Activated T-helper 17 cell treated with anti-CD3 and anti-CD28 coated beads, Interleukin-2, amount 50 U/mL, for 72 hours (primary cell): Measurements from ENCODE around the gene NDUFA11. TPM values are rescaled to one million over a fixed set of nuclear protein-coding genes. Genes with fewer than 3 reads are reported as not detected.

Experiments used
- ATAC-seq: fragments of 150-1000 bp; cut with Tn5 transposase; replicated peaks from 2 replicates; pipeline ENCODE4 v1.10.0; 2021; ENCODE audit warnings: mild to moderate bottlenecking, moderate library complexity
- H3K27ac Mint-ChIP-seq: one replicate; pipeline ENCODE4 v1.8.0; 2022; ENCODE audit warnings: mixed read lengths
- H3K27me3 Mint-ChIP-seq: one replicate; pipeline ENCODE4 v1.8.0; 2022; ENCODE audit warnings: mixed read lengths
- H3K36me3 Mint-ChIP-seq: one replicate; pipeline ENCODE4 v1.8.0; 2022; ENCODE audit warnings: low read depth, mild to moderate bottlenecking, mixed read lengths
- H3K4me1 Mint-ChIP-seq: one replicate; pipeline ENCODE4 v1.8.0; 2022; ENCODE audit warnings: mixed read lengths
- H3K4me3 Mint-ChIP-seq: one replicate; pipeline ENCODE4 v1.8.0; 2022; ENCODE audit warnings: mild to moderate bottlenecking, mixed read lengths
- H3K9me3 Mint-ChIP-seq: one replicate; pipeline ENCODE4 v1.8.0; 2022; ENCODE audit warnings: mixed read lengths
- total RNA-seq, 2 donors: library from RNA; stranded (reverse); gene quantifications; one replicate each; pipeline ENCODE4 v1.2.3, GENCODE V29; 2022

Gene NDUFA11
- total RNA-seq, 2 donors from 2014 or later: 162 to 249 TPM

DNA sequence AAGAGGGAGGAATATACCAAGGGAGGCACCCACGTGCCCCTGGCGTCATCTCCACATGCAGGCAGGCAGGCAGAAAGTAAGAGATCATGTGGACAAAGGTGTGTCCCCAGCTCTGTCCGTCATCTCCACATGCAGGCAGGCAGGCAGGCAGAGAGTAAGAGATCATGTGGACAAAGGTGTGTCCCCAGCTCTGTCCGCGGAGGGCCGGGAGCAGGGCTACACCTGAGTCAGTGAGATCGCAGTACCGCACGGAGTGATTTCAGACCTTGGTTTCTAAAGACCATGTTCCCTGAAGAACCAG, 32.7 kb upstream of the NDUFA11 start:
- Mint-ChIP-seq H3K4me1 (no peaks in the 10 kb centered on the region), H3K4me3 (no peak overlapping the region), H3K27ac (no peak overlapping the region), H3K36me3 (peaks cover 88% of the 10 kb centered on the region), H3K27me3 (no peaks in the 10 kb centered on the region), H3K9me3 (no peaks in the 10 kb centered on the region)
- no peak for ATAC-seq

- no peak overlapping the region for H3K4me3 Mint-ChIP-seq
- no peak overlapping the region for H3K27ac Mint-ChIP-seq
- H3K9me3 Mint-ChIP-seq: no peaks in the 10 kb centered on the region
- H3K36me3 Mint-ChIP-seq: peaks cover 89% of the 10 kb centered on the region
- no peak for ATAC-seq
- no peaks in the 10 kb centered on the region for H3K4me1 Mint-ChIP-seq
- no peaks in the 10 kb centered on the region for H3K27me3 Mint-ChIP-seq
These were observed 32.1 kb upstream of the NDUFA11 start for GRCh38 chr19:5935473-5936291.

DNA sequence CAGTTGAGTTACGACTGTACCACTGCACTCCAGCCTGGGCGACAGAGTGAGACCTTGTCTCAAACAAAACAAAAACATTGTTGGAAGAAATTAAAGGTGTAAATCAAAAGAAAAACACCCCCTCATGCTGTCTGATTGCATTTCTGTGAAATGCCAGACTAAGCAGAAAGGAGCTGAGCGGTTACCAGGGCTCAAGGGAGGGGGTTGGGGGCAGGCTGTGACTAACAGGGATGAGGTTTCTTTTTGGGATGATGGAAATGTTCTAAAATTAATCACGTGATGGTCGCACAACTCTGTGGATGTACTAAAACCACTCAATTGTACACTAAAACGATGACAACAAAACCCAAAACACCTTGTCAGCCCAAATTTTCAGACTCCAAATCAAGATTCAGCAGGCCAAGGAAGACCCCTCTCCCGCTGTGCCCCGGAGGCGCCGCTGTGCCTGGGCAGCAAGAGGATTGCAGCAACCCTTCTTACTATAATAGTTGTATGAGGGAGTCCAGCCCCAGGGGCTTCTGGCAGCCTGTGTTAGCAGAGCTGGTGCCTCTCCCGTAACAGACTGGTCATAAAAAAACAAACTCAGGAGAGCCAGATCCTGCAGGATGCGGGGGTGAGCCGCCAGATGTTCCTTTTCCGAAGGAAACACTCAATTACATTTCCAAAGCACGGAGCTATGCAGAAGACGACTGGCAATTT, 31.3 kb upstream of the NDUFA11 start:
- Mint-ChIP-seq H3K4me1 (no peaks in the 10 kb centered on the region), H3K36me3 (peaks cover 93% of the 10 kb centered on the region), H3K27me3 (no peaks in the 10 kb centered on the region), H3K4me3 (no peak overlapping the region), H3K27ac (peak overlapping the region; percentile 21), H3K9me3 (no peaks in the 10 kb centered on the region)
- ATAC-seq: no peak

GRCh38 chr19:5934069-5934401, 30.4 kb upstream of the NDUFA11 start:
- no peak overlapping the region for H3K27ac Mint-ChIP-seq
- H3K4me1 Mint-ChIP-seq: no peaks in the 10 kb centered on the region
- no peak for ATAC-seq
- H3K4me3 Mint-ChIP-seq: no peak overlapping the region
- H3K9me3 Mint-ChIP-seq: no peaks in the 10 kb centered on the region
- H3K36me3 Mint-ChIP-seq: peaks cover 93% of the 10 kb centered on the region
- no peaks in the 10 kb centered on the region for H3K27me3 Mint-ChIP-seq

DNA sequence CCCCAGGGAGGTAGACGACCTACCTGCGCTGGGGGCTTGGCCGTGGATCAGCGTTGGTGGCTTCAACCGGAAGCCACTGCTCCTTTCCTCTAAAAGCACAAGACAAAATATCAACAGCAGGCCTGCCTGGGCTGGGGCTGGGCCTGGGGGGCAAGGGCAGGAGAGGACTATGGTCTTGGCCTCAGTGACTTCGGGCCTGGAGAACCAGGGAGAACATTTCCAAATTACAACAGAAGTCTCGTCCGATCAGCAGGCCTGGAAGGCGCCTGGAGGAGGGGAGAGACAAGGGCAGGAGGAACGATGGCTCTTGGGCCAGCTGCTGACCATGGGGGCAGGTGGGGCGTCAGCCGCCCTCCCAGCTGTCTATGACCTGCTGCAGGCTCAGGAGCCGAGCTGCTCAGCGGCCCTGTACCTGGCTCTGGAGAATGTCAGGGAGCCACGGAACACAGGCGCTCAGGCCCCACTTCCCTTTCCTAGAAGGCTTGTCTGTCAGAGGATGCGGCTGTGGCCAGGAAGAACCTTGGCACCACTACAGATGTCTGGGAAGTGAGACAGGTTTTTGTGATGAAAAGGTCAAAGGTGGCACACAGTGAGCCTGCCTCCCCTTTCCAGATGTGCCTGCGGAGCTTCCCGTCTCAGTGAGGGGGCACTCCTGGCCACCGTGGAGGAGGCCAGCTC, 29.9 kb upstream of the NDUFA11 start:
- H3K4me1 Mint-ChIP-seq: no peaks in the 10 kb centered on the region
- H3K4me3 Mint-ChIP-seq: no peak overlapping the region
- H3K27ac Mint-ChIP-seq: peak overlapping the region; percentile 59
- H3K27me3 Mint-ChIP-seq: no peaks in the 10 kb centered on the region
- H3K9me3 Mint-ChIP-seq: no peaks in the 10 kb centered on the region
- ATAC-seq: no peak
- peaks cover 93% of the 10 kb centered on the region for H3K36me3 Mint-ChIP-seq

DNA sequence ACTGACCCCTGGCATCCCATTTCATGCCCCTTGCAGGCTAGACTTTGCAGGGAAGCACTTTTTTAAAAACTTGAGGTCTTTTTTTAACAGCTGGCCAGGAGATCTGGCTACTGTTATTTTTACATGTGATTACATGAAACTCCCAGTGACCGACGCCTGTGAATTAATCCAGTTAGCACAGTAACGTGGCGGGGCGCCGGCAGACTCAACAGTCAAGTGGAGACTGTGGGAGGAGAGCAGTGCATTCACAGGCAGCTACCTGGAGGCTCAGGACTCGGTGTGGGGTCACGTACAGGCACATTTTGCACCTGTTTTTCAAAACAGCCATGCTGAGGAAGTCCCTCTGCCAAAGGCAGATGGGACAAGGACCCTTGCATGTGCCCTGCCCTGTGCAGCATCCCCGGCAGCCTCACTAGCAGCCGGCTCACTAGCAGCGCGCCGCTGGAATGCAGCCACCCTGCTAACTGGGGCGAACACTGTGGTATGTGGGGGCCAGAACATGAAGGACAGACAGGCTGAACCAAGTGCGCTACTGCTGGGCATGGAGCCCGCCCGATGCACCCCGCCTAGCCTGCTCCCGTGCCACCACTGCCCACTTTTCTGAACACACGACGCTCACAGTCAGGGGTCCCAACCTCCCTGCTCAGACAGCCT, 29.1 kb upstream of the NDUFA11 start:
- no peak overlapping the region for H3K4me3 Mint-ChIP-seq
- no peaks in the 10 kb centered on the region for H3K9me3 Mint-ChIP-seq
- H3K27me3 Mint-ChIP-seq: no peaks in the 10 kb centered on the region
- ATAC-seq: no peak
- peak overlapping the region; percentile 59 for H3K27ac Mint-ChIP-seq
- H3K4me1 Mint-ChIP-seq: no peaks in the 10 kb centered on the region
- peaks cover 93% of the 10 kb centered on the region for H3K36me3 Mint-ChIP-seq

- Mint-ChIP-seq H3K4me3 (no peak overlapping the region), H3K27ac (no peak overlapping the region), H3K36me3 (peaks cover 91% of the 10 kb centered on the region), H3K9me3 (no peaks in the 10 kb centered on the region), H3K4me1 (no peaks in the 10 kb centered on the region), H3K27me3 (no peaks in the 10 kb centered on the region)
- ATAC-seq: no peak
These were observed 28.6 kb upstream of the NDUFA11 start for GRCh38 chr19:5932146-5932545.

GRCh38 chr19:5931251-5931650, 27.7 kb upstream of the NDUFA11 start:
- H3K27me3 Mint-ChIP-seq: no peaks in the 10 kb centered on the region
- H3K27ac Mint-ChIP-seq: no peak overlapping the region
- no peaks in the 10 kb centered on the region for H3K9me3 Mint-ChIP-seq
- H3K4me1 Mint-ChIP-seq: no peaks in the 10 kb centered on the region
- ATAC-seq: no peak
- no peak overlapping the region for H3K4me3 Mint-ChIP-seq
- peaks cover 91% of the 10 kb centered on the region for H3K36me3 Mint-ChIP-seq

GRCh38 chr19:5929625-5930024, 26.0 kb upstream of the NDUFA11 start:
- no peaks in the 10 kb centered on the region for H3K27me3 Mint-ChIP-seq
- H3K9me3 Mint-ChIP-seq: no peaks in the 10 kb centered on the region
- no peak overlapping the region for H3K27ac Mint-ChIP-seq
- peaks cover 91% of the 10 kb centered on the region for H3K36me3 Mint-ChIP-seq
- no peaks in the 10 kb centered on the region for H3K4me1 Mint-ChIP-seq
- ATAC-seq: no peak
- H3K4me3 Mint-ChIP-seq: no peak overlapping the region

GRCh38 chr19:5929179-5929578, 25.6 kb upstream of the NDUFA11 start:
- Mint-ChIP-seq H3K9me3 (no peaks in the 10 kb centered on the region), H3K27me3 (no peaks in the 10 kb centered on the region), H3K4me3 (no peak overlapping the region), H3K4me1 (no peaks in the 10 kb centered on the region), H3K36me3 (peaks cover 91% of the 10 kb centered on the region), H3K27ac (no peak overlapping the region)
- ATAC-seq: no peak

- no peaks in the 10 kb centered on the region for H3K4me1 Mint-ChIP-seq
- H3K27ac Mint-ChIP-seq: no peak overlapping the region
- peaks cover 99% of the 10 kb centered on the region for H3K36me3 Mint-ChIP-seq
- no peak for ATAC-seq
- H3K9me3 Mint-ChIP-seq: no peaks in the 10 kb centered on the region
- no peak overlapping the region for H3K4me3 Mint-ChIP-seq
- H3K27me3 Mint-ChIP-seq: no peaks in the 10 kb centered on the region
These were observed 23.8 kb upstream of the NDUFA11 start for GRCh38 chr19:5927441-5927821.

GRCh38 chr19:5926641-5927440, 23.3 kb upstream of the NDUFA11 start:
- no peak overlapping the region for H3K4me3 Mint-ChIP-seq
- no peaks in the 10 kb centered on the region for H3K27me3 Mint-ChIP-seq
- ATAC-seq: no peak
- no peaks in the 10 kb centered on the region for H3K4me1 Mint-ChIP-seq
- peaks cover 99% of the 10 kb centered on the region for H3K36me3 Mint-ChIP-seq
- no peaks in the 10 kb centered on the region for H3K9me3 Mint-ChIP-seq
- no peak overlapping the region for H3K27ac Mint-ChIP-seq

GRCh38 chr19:5925830-5926427, 22.3 kb upstream of the NDUFA11 start:
- Mint-ChIP-seq H3K27ac (no peak overlapping the region), H3K9me3 (no peaks in the 10 kb centered on the region), H3K27me3 (no peaks in the 10 kb centered on the region), H3K4me1 (no peaks in the 10 kb centered on the region), H3K36me3 (peaks cover 99% of the 10 kb centered on the region), H3K4me3 (no peak overlapping the region)
- ATAC-seq: no peak

GRCh38 chr19:5923356-5923755, 19.8 kb upstream of the NDUFA11 start:
- Mint-ChIP-seq H3K27me3 (no peaks in the 10 kb centered on the region), H3K27ac (peak overlapping the region; percentile 33), H3K9me3 (no peaks in the 10 kb centered on the region), H3K4me3 (no peak overlapping the region), H3K4me1 (no peaks in the 10 kb centered on the region), H3K36me3 (peaks cover 99% of the 10 kb centered on the region)
- ATAC-seq: no peak
